ENCODE data around the gene LRRC25.
"Not testable (repeated sequence)": the region's sequence is repeated elsewhere in the genome, so short reads cannot be mapped to it uniquely, and the experiment has no call there.

Gene LRRC25

DNA sequence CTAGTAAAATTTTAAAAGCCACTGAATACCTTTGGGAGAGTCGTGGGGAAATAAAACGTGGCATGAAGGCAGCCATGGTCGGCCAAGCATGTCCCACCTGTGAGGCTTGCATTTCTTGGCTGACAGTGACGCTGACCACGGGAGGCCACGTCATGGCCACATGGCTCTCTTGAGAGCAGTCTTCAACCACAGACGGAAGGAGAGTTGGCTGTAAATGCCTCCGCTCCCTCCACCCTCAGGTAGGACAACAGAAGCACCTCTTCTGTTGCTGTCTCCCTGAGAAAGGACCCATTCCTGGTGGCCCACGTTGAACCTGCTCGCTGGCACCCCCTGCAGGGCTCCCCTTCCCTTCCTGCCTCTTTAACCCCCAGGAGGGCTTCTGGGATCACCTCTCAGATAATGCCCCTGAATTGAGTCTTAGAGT is 10.6 kb upstream of the LRRC25 start:
- Histone ChIP-seq H3K4me3 (no peak overlapping the region), H3K27me3 (peaks cover 0 to 11% of the 10 kb centered on the region in 2 donors), H3K36me3 (no peaks in the 10 kb centered on the region), H3K9me3 (no peaks in the 10 kb centered on the region), H3K27ac (no peak overlapping the region), H3K4me1 (peaks cover 0 to 6% (median 2%) of the 10 kb centered on the region in 4 donors)
- DNase-seq, result no peak
- intact Hi-C loops (cut with DNase I; ENCODE audit: low total_unique reads), result loop anchor here (5.0 to 10.0 kb wide), 2 partner anchors 61 to 143 kb away; no protein-coding TSS in a partner anchor
- TF ChIP-seq CTCF (IDR thresholded peaks at IDR 0.05), result peak in 1 of 2 experiments; percentile 12

DNA sequence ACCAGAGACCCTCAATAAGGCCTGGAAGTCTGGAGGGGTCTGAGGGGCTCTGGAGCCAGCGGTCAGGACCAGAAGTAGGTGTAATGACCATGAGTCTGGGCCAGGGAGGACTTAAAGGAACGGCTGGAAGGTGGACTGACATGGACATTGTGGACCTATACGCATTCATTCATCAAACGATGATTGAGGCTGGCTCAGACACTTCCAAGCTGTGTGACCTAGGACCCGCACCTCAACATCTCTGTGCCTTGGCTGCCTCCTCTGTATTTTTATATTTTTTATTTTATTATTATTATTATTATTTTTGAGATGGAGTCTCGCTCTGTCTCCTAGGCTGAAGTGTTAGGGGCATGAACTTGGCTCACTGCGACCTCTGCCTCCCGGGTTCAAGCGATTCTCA is 9.3 kb upstream of the LRRC25 start:
- H3K4me3 ChIP-seq, result no peak overlapping the region
- H3K27ac ChIP-seq, result no peak overlapping the region
- DNase-seq, result no peak
- intact Hi-C loops (cut with DNase I; ENCODE audit: low total_unique reads), result loop anchor here (5.0 to 10.0 kb wide), 2 partner anchors 59 to 142 kb away; no protein-coding TSS in a partner anchor
- H3K9me3 ChIP-seq, result no peaks in the 10 kb centered on the region
- H3K27me3 ChIP-seq, result peaks cover 0 to 18% of the 10 kb centered on the region in 2 donors
- TF ChIP-seq CTCF (IDR thresholded peaks at IDR 0.05), result no peak
- H3K36me3 ChIP-seq, result no peaks in the 10 kb centered on the region
- H3K4me1 ChIP-seq, result peaks cover 0 to 6% (median 2%) of the 10 kb centered on the region in 4 donors

- not testable (repeated sequence) for H3K9me3 ChIP-seq, H3K4me3 ChIP-seq, H3K27ac ChIP-seq, H3K4me1 ChIP-seq, DNase-seq, H3K36me3 ChIP-seq
- peaks cover 0 to 18% of the 10 kb centered on the region in 2 donors for H3K27me3 ChIP-seq
- intact Hi-C loops (cut with DNase I; ENCODE audit: low total_unique reads), result loop anchor here (5.0 to 10.0 kb wide), 2 partner anchors 58 to 141 kb away; no protein-coding TSS in a partner anchor
Measured at GRCh38 chr19:18405754-18406153, 8.3 kb upstream of the LRRC25 start.

GRCh38 chr19:18402455-18403248 is 5.2 kb upstream of the LRRC25 start:
- peaks cover 0 to 27% of the 10 kb centered on the region in 2 donors for H3K27me3 ChIP-seq
- not testable (repeated sequence) for H3K9me3 ChIP-seq, H3K4me3 ChIP-seq, DNase-seq, H3K36me3 ChIP-seq, H3K27ac ChIP-seq, H3K4me1 ChIP-seq
- intact Hi-C loops (cut with DNase I; ENCODE audit: low total_unique reads), result loop anchor here (10.0 kb wide), 1 partner anchor 138 kb away; no protein-coding TSS in a partner anchor

DNA sequence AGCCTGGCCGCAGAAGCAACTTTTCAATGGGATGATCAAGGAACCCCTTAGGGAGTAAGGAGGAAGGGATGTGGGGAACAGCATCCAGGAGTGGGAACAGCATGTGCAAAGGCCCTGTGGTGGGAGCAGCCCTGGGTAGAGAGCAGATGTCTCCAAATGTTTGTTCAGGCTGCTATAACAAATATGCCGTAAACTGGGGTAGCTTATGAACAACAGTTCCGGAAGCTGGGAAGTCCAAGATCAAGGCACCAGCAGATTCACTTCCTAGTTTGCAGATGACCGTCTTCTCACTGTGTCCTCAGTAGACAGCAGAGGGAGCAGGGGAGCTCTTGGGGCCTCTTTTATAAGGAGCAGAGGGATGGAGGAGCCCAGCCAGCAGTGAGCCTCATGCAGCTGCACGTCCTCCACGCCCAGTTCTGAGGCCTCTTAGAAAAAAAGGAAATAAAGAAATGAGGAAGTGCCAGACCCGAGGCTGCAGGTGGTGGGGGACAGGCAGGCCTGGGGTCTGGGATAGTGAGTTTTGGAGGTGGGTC is 4.2 kb upstream of the LRRC25 start:
- no peak for TF ChIP-seq CTCF (IDR thresholded peaks at IDR 0.05)
- H3K27ac ChIP-seq, result no peak overlapping the region
- no peaks in the 10 kb centered on the region for H3K4me1 ChIP-seq
- no peaks in the 10 kb centered on the region for H3K9me3 ChIP-seq
- H3K36me3 ChIP-seq, result no peaks in the 10 kb centered on the region
- DNase-seq, result peak; percentile 77 to 79
- intact Hi-C loops (cut with DNase I; ENCODE audit: low total_unique reads), result loop anchor here (10.0 kb wide), 1 partner anchor 137 kb away; no protein-coding TSS in a partner anchor
- peaks cover 0 to 37% of the 10 kb centered on the region in 2 donors for H3K27me3 ChIP-seq
- H3K4me3 ChIP-seq, result no peak overlapping the region

GRCh38 chr19:18399008-18399407 is 1.6 kb upstream of the LRRC25 start:
- no peak overlapping the region for H3K27ac ChIP-seq

More at GRCh38 chr19:18399008-18399407, 1.6 kb upstream of the LRRC25 start:
- TF ChIP-seq CTCF (IDR thresholded peaks at IDR 0.05), result no peak
- no peaks in the 10 kb centered on the region for H3K9me3 ChIP-seq
- no peaks in the 10 kb centered on the region for H3K4me1 ChIP-seq
- H3K4me3 ChIP-seq, result no peak overlapping the region
- intact Hi-C loops (cut with DNase I; ENCODE audit: low total_unique reads), result loop anchor here (5.0 kb wide), 1 partner anchor 47 kb away; no protein-coding TSS in a partner anchor
- peaks cover 0 to 47% of the 10 kb centered on the region in 2 donors for H3K27me3 ChIP-seq
- peak in 1 of 2 donors; percentile 64 for DNase-seq
- no peaks in the 10 kb centered on the region for H3K36me3 ChIP-seq
